Measurements from ENCODE around the gene CYSRT1. TPM values are rescaled to one million over a fixed set of nuclear protein-coding genes. Genes with fewer than 3 reads are reported as not detected.

CYSRT1 gene
- total and polyA plus RNA-seq, 2 donors (not counting 3 experiments of a cell fraction or from before 2014, with no cell fraction given), result 0.44 to 1.1 TPM

DNA sequence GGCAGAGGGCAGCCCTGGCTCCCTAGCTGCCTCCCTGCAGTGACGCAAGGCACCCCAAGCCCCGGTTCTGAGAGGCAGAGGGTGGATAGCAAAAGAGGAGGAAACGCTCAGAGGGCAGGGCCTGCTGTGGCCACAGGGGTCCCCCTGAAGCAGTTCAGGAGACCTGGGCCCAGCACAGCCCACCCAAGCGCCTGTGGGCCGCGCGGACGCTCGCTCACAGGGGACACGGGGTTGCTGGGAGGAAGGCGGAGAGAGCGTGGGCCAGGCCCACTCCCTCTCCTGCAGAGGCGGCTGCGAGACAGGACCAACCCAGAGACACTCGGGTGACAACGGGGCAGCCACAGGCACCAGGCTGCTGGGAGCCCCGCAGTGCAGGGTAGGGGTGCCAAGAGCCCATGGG lies 45.2 kb upstream of the CYSRT1 start:
- no TSS peak for BruUV-seq (replicated peaks)
- no peak for FAIRE-seq
- dilution Hi-C loops (cut with MboI; ENCODE audit: extremely low pct_ligation_motif_present, low sequenced_read_pairs), result no loop called here

More for the DNA sequence above, 45.2 kb upstream of the CYSRT1 start:
- TF ChIP-seq FOS (IDR thresholded peaks at IDR 0.05; ENCODE audit: borderline replicate concordance, insufficient read depth, low read length), result no peak
- TF ChIP-seq GATA2 (IDR thresholded peaks at IDR 0.05; ENCODE audit: insufficient read depth, insufficient read length, low read depth, low read length), result no peak
- TF ChIP-seq EZH2 (IDR thresholded peaks at IDR 0.05; ENCODE audit: borderline replicate concordance, low read depth, low read length, severe bottlenecking), result no peak
- TF ChIP-seq POLR2A (IDR thresholded peaks at IDR 0.05; ENCODE audit: low read depth, low read length), result no peak
- TF ChIP-seq, protein P1, sequence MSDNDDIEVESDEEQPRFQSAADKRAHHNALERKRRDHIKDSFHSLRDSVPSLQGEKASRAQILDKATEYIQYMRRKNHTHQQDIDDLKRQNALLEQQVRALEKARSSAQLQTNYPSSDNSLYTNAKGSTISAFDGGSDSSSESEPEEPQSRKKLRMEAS (IDR thresholded peaks at IDR 0.05; ENCODE audit: insufficient read depth, insufficient read length), result no peak
- TF ChIP-seq JUN (IDR thresholded peaks at IDR 0.05; ENCODE audit: borderline replicate concordance, insufficient read depth, insufficient read length, low read depth), result no peak
- TF ChIP-seq POLR2AphosphoS5 (IDR thresholded peaks at IDR 0.05; ENCODE audit: insufficient read depth, low read depth, low read length), result no peak
- TF ChIP-seq MYC (IDR thresholded peaks at IDR 0.05; ENCODE audit: low read depth, low read length), result no peak
- TF ChIP-seq, protein P2, sequence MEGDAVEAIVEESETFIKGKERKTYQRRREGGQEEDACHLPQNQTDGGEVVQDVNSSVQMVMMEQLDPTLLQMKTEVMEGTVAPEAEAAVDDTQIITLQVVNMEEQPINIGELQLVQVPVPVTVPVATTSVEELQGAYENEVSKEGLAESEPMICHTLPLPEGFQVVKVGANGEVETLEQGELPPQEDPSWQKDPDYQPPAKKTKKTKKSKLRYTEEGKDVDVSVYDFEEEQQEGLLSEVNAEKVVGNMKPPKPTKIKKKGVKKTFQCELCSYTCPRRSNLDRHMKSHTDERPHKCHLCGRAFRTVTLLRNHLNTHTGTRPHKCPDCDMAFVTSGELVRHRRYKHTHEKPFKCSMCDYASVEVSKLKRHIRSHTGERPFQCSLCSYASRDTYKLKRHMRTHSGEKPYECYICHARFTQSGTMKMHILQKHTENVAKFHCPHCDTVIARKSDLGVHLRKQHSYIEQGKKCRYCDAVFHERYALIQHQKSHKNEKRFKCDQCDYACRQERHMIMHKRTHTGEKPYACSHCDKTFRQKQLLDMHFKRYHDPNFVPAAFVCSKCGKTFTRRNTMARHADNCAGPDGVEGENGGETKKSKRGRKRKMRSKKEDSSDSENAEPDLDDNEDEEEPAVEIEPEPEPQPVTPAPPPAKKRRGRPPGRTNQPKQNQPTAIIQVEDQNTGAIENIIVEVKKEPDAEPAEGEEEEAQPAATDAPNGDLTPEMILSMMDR (IDR thresholded peaks at IDR 0.05; ENCODE audit: extremely low read depth in 1 of 2, insufficient read depth in 1 of 2, low read depth in 1 of 2, low read length in 2 of 2), result no peak
- no peak overlapping the region for H3K27ac ChIP-seq (ENCODE audit: insufficient read depth, low read depth, low read length)
- no peaks in the 10 kb centered on the region for H3K9me3 ChIP-seq (replicated peaks; ENCODE audit: control insufficient read depth, insufficient read depth, low read length)
- H2AFZ ChIP-seq (ENCODE audit: low read depth, low read length), result no peak overlapping the region
- CTCF ChIA-PET, result no interaction called here
- no peaks in the 10 kb centered on the region for H3K79me2 ChIP-seq (ENCODE audit: control insufficient read depth, insufficient read depth, low read length)
- peaks cover 0 to 46% of the 10 kb centered on the region in 2 experiments for H3K36me3 ChIP-seq (ENCODE audit: control insufficient read depth in 2 of 2, extremely low read depth in 1 of 2, insufficient read depth in 2 of 2, low read length in 2 of 2)
- H4K20me1 ChIP-seq (replicated peaks; ENCODE audit: control insufficient read depth, extremely low read depth, insufficient read depth, low read length), result no peaks in the 10 kb centered on the region
- no peaks in the 10 kb centered on the region for H3K27me3 ChIP-seq (ENCODE audit: control insufficient read depth in 2 of 2, insufficient read depth in 2 of 2, low read length in 2 of 2)
- POLR2A ChIA-PET, result no interaction called here
- intact Hi-C loops (cut with micrococcal nuclease), result loop anchor here (5.0 kb wide), 1 partner anchor 62 kb away; no protein-coding TSS in a partner anchor
- no peaks in the 10 kb centered on the region for H3K9me1 ChIP-seq (replicated peaks; ENCODE audit: control insufficient read depth, extremely low read depth, insufficient read depth, low read length)
- peaks cover 6% of the 10 kb centered on the region for H3K4me1 ChIP-seq (ENCODE audit: control insufficient read depth, extremely low read depth, insufficient read depth, low read length)
- no peak overlapping the region for H3K9ac ChIP-seq (replicated peaks; ENCODE audit: extremely low read depth, insufficient read depth, low read length)
- no peak for DNase-seq (ENCODE audit: low read depth, low spot score)
- no peak overlapping the region for H3K4me2 ChIP-seq (ENCODE audit: insufficient read depth, low read length)
- H3K4me3 ChIP-seq (replicated peaks in 1 of 3; ENCODE audit: insufficient read depth in 1 of 3, low read depth in 1 of 3, low read length in 3 of 3), result no peak overlapping the region
